OCI-LY3 (cell line): Measurements from ENCODE around the gene WWOX.

Experiments used
- H2AFZ ChIP-seq: fragments of 200-600, 300-600 bp; shearing (Covaris generic); 2 replicates; pipeline ENCODE4 v1.6.0; 2014; ENCODE audit warnings: antibody characterized with exemption, low read depth, low read length
- H3K27ac ChIP-seq: fragments of 200-600, 300-600 bp; sonication (generic); 2 replicates; pipeline ENCODE4 v1.5.1; 2014; ENCODE audit warnings: mild to moderate bottlenecking, low read length, moderate library complexity, mixed read lengths
- H3K27me3 ChIP-seq: fragments of 200-600, 300-600 bp; sonication (generic); 2 replicates; pipeline ENCODE4 v1.6.1; 2014; ENCODE audit warnings: low read depth, low read length, mixed read lengths
- H3K36me3 ChIP-seq: fragments of 200-600, 300-600 bp; sonication (generic); replicated peaks from 2 replicates; pipeline ENCODE3; 2014; ENCODE audit warnings: low read depth, low read length, mixed read lengths
- H3K4me1 ChIP-seq: fragments of 300-600, 200-600 bp; sonication (generic); 2 replicates; pipeline ENCODE4 v1.6.1; 2014; ENCODE audit warnings: low read length, mixed read lengths
- H3K4me2 ChIP-seq: fragments of 200-600, 300-600 bp; sonication (generic); 2 replicates; pipeline ENCODE4 v1.6.1; 2014; ENCODE audit warnings: low read length, mixed read lengths
- H3K4me3 ChIP-seq: fragments of 300-600, 200-600 bp; sonication (generic); 2 replicates; pipeline ENCODE4 v1.5.1; 2014; ENCODE audit warnings: antibody characterized with exemption, mild to moderate bottlenecking, low read length, moderate library complexity
- H3K79me2 ChIP-seq: fragments of 300-600, 200-600 bp; shearing (Covaris generic); 2 replicates; pipeline ENCODE4 v1.6.1; 2014; ENCODE audit warnings: mild to moderate bottlenecking, low read length, mixed read lengths
- H3K9ac ChIP-seq: fragments of 300-600, 200-600 bp; shearing (Covaris generic); 2 replicates; pipeline ENCODE4 v1.6.0; 2014; ENCODE audit warnings: mild to moderate bottlenecking, low read length, moderate library complexity
- H3K9me3 ChIP-seq: fragments of 200-600, 300-600 bp; shearing (Covaris generic); 2 replicates; pipeline ENCODE4 v1.6.1; 2014; ENCODE audit warnings: low read length, mixed read lengths; ENCODE audit not compliant: insufficient read depth
- H4K20me1 ChIP-seq: fragments of 200-600, 300-600 bp; sonication (generic); 2 replicates; pipeline ENCODE4 v1.6.1; 2016; ENCODE audit warnings: low read length, mixed read lengths; ENCODE audit not compliant: insufficient read depth
- CTCF ChIP-seq: fragments of 200-600, 300-600 bp; sonication (generic); IDR thresholded peaks from 2 replicates; pipeline ENCODE4 v1.5.1; 2014; ENCODE audit warnings: antibody characterized with exemption, low read length, low read depth
- EZH2phosphoT487 ChIP-seq: fragments of 200-600 bp; shearing (Covaris generic); IDR thresholded peaks from 2 replicates; pipeline ENCODE4 v1.6.1; 2018; ENCODE audit warnings: antibody characterized with exemption, mixed run types, low read depth

Gene WWOX

GRCh38 chr16:78198288-78198687 is 98.8 kb downstream of the WWOX start:
- Histone ChIP-seq H3K27me3 (no peaks in the 10 kb centered on the region), H3K4me3 (no peak overlapping the region), H4K20me1 (no peaks in the 10 kb centered on the region), H3K27ac (no peak overlapping the region), H3K9ac (no peak overlapping the region), H2AFZ (no peak overlapping the region), H3K4me2 (no peak overlapping the region), H3K9me3 (no peaks in the 10 kb centered on the region), H3K79me2 (no peaks in the 10 kb centered on the region), H3K36me3 (no peaks in the 10 kb centered on the region), H3K4me1 (no peaks in the 10 kb centered on the region)
- TF ChIP-seq CTCF = no peak
- TF ChIP-seq EZH2phosphoT487 = no peak

GRCh38 chr16:78199325-78200022 is 100.0 kb downstream of the WWOX start:
- H4K20me1 ChIP-seq = no peaks in the 10 kb centered on the region
- no peaks in the 10 kb centered on the region for H3K9me3 ChIP-seq
- H3K27ac ChIP-seq = no peak overlapping the region

GRCh38 chr16:78200023-78200389 is 100.6 kb downstream of the WWOX start:
- H3K4me2 ChIP-seq = no peak overlapping the region
- H3K9me3 ChIP-seq = no peaks in the 10 kb centered on the region
- H2AFZ ChIP-seq = no peak overlapping the region
- H3K27ac ChIP-seq = no peak overlapping the region
- TF ChIP-seq EZH2phosphoT487 = no peak
- no peak for TF ChIP-seq CTCF
- H4K20me1 ChIP-seq = no peaks in the 10 kb centered on the region
- no peaks in the 10 kb centered on the region for H3K36me3 ChIP-seq
- H3K4me1 ChIP-seq = no peaks in the 10 kb centered on the region
- H3K9ac ChIP-seq = no peak overlapping the region
- no peaks in the 10 kb centered on the region for H3K27me3 ChIP-seq
- no peaks in the 10 kb centered on the region for H3K79me2 ChIP-seq
- no peak overlapping the region for H3K4me3 ChIP-seq

More at GRCh38 chr16:78199325-78200022, 100.0 kb downstream of the WWOX start:
- Histone ChIP-seq H3K36me3 (no peaks in the 10 kb centered on the region), H2AFZ (no peak overlapping the region), H3K4me1 (no peaks in the 10 kb centered on the region), H3K27me3 (no peaks in the 10 kb centered on the region), H3K79me2 (no peaks in the 10 kb centered on the region), H3K4me3 (no peak overlapping the region), H3K4me2 (no peak overlapping the region), H3K9ac (no peak overlapping the region)
- TF ChIP-seq CTCF (no peak), EZH2phosphoT487 (no peak)

GRCh38 chr16:78200623-78201096 is 101.2 kb downstream of the WWOX start:
- no peak overlapping the region for H3K4me2 ChIP-seq
- no peaks in the 10 kb centered on the region for H4K20me1 ChIP-seq
- H3K27ac ChIP-seq = no peak overlapping the region

More at GRCh38 chr16:78200623-78201096, 101.2 kb downstream of the WWOX start:
- Histone ChIP-seq H3K9ac (no peak overlapping the region), H3K79me2 (no peaks in the 10 kb centered on the region), H2AFZ (no peak overlapping the region), H3K27me3 (no peaks in the 10 kb centered on the region), H3K9me3 (no peaks in the 10 kb centered on the region), H3K36me3 (no peaks in the 10 kb centered on the region), H3K4me1 (no peaks in the 10 kb centered on the region), H3K4me3 (no peak overlapping the region)
- TF ChIP-seq CTCF (no peak), EZH2phosphoT487 (no peak)
